Dendritic cell treated with granulocyte-macrophage colony-stimulating factor and Interleukin-4, amounts not matched to agents 40 ng/mL and 50 ng/mL, for 4 days (primary cell): ENCODE data around the gene PCNA.

Experiments
- H3K27ac Mint-ChIP-seq: one replicate; pipeline ENCODE4 v1.8.0; 2022; ENCODE audit warnings: mild to moderate bottlenecking, mixed read lengths
- H3K27me3 Mint-ChIP-seq: one replicate; pipeline ENCODE4 v1.8.0; 2022; ENCODE audit warnings: mild to moderate bottlenecking, mixed read lengths
- H3K36me3 Mint-ChIP-seq: one replicate; pipeline ENCODE4 v1.8.0; 2022; ENCODE audit warnings: low read depth, mixed read lengths
- H3K4me1 Mint-ChIP-seq: one replicate; pipeline ENCODE4 v1.8.0; 2022; ENCODE audit warnings: low read depth, mixed read lengths
- H3K4me3 Mint-ChIP-seq: one replicate; pipeline ENCODE4 v1.8.0; 2022; ENCODE audit warnings: mild to moderate bottlenecking, moderate library complexity, mixed read lengths
- H3K9me3 Mint-ChIP-seq: one replicate; pipeline ENCODE4 v1.8.0; 2022; ENCODE audit warnings: mixed read lengths
- intact Hi-C: fragments of 100-400 bp; cut with micrococcal nuclease; formaldehyde crosslinking; loops from one replicate; pipeline ENCODE4 v1.15.0; 2022

Gene PCNA

DNA sequence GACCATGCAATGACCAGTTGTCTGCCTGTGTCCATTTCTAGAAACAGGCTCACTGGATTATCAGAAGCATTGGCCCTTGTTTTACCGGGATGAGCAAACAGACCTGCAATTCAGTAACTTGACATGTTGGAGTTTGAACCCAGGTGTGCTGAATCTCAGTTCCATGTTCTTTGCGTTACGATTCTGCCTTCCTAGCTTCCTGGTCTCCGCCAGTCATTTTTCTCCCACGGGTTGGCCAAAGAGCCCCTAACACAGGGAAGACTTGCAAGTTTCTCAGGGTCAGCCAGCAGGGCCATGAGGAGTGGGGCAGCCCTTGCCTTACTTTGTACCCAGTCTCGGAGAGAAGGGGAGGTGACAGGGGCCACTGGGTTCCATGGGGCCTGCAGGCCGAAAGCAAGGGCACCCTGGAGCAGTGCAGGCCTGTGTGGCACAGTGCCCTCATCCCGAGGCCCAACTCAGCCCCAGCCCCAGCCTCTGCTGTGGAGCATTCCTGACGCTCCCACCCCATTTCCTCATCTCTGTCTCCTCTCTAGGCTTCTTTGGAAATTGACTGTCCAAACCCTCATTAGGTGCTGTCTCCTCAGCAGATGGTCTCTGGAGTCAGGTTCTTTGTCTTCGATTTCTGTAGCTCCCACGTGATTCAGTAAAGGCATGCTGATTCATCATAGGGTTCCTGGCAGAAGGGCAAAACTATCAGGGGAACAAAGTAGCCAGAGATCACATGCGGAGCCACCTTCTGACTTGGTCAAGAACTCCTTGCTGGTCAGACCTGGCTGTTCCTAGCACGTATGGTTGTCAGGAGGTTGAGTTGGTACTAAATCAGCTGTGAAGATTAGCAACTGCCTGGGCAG lies 30.7 kb upstream of the PCNA start:
- H3K36me3 Mint-ChIP-seq = peaks cover 34% of the 10 kb centered on the region

DNA sequence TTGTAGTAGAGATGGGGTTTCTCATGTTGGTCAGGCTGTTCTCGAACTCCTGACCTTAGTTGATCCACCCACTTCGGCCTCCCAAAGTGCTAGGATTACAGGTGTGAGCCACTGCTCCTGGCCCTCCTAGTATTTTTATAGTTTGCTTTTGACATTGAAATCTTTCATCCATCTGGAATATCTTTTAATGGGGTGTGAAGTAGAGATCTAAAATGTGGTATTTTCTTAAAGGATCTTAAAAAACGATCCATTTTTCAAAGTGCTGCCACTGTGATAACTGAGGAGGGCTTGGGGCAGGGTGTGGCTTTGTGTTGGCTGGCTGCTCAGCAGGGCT lies 30.1 kb upstream of the PCNA start:
- intact Hi-C loops = no loop called here
- Mint-ChIP-seq H3K36me3 (peaks cover 37% of the 10 kb centered on the region), H3K27me3 (no peaks in the 10 kb centered on the region), H3K4me3 (no peak overlapping the region), H3K9me3 (no peaks in the 10 kb centered on the region), H3K27ac (peak overlapping the region; percentile 41), H3K4me1 (peaks cover 80% of the 10 kb centered on the region)

More for the DNA sequence above, 30.7 kb upstream of the PCNA start:
- Mint-ChIP-seq H3K4me1 (peaks cover 79% of the 10 kb centered on the region), H3K4me3 (no peak overlapping the region), H3K27me3 (no peaks in the 10 kb centered on the region), H3K9me3 (no peaks in the 10 kb centered on the region), H3K27ac (peak overlapping the region; percentile 41)
- intact Hi-C loops = no loop called here

DNA sequence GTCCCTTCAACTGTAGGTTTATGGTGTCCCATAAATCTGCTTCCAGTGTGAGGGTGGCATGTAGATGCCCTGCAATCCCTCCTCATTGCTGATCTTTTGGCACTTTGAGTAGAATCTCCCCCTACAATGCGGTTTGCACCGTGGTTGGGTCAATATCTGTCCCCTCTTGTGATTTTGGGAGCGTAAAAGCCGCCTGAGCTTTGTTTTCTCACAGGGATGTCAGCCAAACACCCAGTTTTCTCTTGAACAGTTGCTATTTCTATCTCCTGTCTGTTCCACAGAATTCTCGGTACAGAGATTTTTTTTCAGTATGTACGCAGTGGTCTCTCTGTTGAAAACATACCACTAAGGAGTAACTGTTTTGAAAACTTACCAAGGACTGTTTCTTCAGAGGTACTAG lies 28.8 kb upstream of the PCNA start:
- Mint-ChIP-seq H3K9me3 (no peaks in the 10 kb centered on the region), H3K4me3 (no peak overlapping the region), H3K4me1 (peaks cover 84% of the 10 kb centered on the region), H3K27me3 (no peaks in the 10 kb centered on the region), H3K27ac (peak overlapping the region; percentile 82), H3K36me3 (peaks cover 25% of the 10 kb centered on the region)
- intact Hi-C loops = no loop called here

DNA sequence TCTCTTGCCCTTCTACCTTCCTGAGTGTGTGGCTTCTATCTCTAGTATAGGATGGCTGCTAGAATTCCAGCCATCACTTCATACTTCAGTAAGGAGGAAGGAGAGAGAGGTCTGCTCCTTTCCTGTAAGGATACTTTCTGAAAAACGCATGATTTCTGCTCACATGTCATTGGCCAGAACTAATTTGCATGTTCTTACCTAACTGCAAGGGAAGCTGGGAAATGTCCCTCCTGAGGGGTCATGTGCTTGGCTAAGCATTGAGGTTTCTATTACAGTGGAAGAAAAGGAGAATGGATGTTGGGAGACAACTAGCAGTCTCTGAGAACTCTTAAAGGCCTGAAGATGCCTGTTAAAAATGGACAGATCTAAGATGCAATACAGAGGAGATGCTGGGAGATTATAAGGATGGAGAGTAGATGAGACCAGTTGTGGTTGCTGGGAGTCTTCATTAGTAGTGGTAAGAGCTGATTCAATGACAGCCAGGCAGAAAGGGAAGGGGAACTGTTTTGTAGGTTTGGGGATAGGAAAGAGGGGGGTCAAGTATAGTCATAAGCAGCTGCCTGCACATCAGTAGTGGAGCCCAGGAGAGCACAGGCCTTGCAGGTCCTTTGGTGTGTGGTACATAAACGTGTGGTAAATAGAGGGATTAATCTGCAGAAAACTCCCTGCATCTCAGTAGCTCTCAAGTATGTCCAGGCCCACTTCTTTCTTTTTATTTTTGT lies 27.3 kb upstream of the PCNA start:
- Mint-ChIP-seq H3K4me1 (peaks cover 78% of the 10 kb centered on the region), H3K27ac (peak overlapping the region; percentile 82), H3K9me3 (no peaks in the 10 kb centered on the region), H3K4me3 (no peak overlapping the region), H3K27me3 (no peaks in the 10 kb centered on the region), H3K36me3 (peaks cover 22% of the 10 kb centered on the region)
- intact Hi-C loops = no loop called here

DNA sequence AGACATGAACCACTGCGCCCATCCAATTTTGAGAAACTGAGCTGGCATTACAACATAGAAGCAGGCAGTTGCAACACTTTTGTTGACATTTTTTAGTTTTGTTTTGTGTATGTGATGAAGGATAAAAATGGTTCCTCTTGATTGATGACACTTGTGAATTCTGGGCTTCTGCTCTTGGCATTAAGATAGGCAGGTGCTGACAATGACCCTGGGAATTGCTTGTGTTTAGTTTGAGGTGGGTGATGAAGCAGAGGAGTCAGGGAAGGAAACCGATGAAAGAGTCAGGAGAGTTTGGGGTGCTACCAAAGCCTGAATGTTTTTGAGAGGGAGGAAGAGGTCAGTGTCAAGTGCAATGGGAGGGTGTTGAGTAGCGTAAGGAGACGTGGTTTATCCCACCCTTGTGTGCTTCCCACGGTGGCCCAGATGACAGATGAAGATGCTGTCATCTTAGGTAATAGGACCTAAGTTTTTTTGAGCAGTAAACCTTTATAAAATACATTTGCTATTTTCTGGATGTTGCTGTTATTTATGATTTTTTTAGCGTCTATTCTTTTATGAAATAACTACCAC lies 26.4 kb upstream of the PCNA start:
- Mint-ChIP-seq H3K9me3 (no peaks in the 10 kb centered on the region), H3K27ac (peak overlapping the region; percentile 95), H3K36me3 (peaks cover 27% of the 10 kb centered on the region), H3K27me3 (no peaks in the 10 kb centered on the region), H3K4me3 (no peak overlapping the region), H3K4me1 (peaks cover 85% of the 10 kb centered on the region)
- intact Hi-C loops = no loop called here

DNA sequence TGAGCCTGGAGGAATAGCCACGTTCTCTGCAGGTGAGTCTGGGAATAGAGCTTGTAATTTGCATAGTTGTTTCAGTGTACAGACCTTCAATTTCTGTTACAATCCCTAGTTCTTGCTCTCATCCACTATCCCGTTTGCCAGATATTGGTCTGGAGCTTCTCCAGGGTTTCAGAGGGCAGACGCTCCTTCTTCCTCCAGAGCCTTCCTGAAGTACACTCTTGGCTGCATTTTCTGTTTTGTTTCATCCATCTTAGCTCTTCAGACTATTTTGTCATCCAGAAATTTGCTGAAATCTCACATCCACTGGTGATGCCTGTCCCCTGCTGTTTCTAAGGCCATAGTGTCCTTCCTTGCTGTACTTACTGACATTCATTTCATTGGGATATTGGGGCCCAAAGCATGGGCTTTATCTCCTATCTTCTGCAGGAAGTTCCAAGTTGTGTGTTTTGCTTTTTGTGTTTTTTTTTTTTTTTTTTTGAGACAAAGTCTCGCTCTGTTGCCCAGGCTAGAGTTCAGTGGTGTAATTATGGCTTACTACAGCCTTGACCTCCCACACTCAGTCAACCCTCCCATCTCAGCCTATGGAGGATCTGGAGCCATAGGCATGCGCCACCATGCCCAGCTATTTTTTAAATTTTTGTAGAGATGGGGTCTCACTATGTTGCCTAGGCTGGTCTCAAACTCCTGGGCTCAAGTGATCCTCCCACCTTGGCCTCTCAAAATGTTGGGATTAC lies 25.8 kb upstream of the PCNA start:
- Mint-ChIP-seq H3K27me3 (no peaks in the 10 kb centered on the region), H3K36me3 (peaks cover 27% of the 10 kb centered on the region), H3K4me3 (no peak overlapping the region), H3K27ac (peak overlapping the region; percentile 95), H3K9me3 (no peaks in the 10 kb centered on the region), H3K4me1 (peaks cover 86% of the 10 kb centered on the region)
- intact Hi-C loops = no loop called here

DNA sequence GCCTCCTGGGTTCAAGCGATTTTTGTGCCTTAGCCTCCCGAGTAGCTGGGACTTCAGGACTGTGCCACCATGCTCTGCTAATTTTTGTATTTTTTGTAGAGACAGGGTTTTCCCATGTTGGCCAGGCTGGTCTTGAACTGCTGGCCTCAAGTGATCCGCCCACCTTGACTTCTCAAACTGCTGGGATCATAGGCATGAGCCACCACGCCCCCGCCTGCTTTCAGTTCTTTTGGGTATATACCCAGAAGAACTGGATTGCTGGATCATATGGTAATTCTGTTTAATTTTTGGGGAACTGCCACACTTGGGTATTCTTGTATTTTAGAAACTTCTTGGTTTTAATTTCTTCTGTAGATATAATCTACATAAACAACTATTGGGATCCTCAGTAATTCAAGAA lies 24.1 kb upstream of the PCNA start:
- Mint-ChIP-seq H3K36me3 (peaks cover 21% of the 10 kb centered on the region), H3K4me3 (peak overlapping the region; percentile 50), H3K27ac (peak overlapping the region; percentile 95), H3K27me3 (no peaks in the 10 kb centered on the region), H3K9me3 (no peaks in the 10 kb centered on the region), H3K4me1 (peaks cover 71% of the 10 kb centered on the region)
- intact Hi-C loops = loop anchor here (5.0 kb wide), 1 partner anchor 33 kb away; no protein-coding TSS in a partner anchor

DNA sequence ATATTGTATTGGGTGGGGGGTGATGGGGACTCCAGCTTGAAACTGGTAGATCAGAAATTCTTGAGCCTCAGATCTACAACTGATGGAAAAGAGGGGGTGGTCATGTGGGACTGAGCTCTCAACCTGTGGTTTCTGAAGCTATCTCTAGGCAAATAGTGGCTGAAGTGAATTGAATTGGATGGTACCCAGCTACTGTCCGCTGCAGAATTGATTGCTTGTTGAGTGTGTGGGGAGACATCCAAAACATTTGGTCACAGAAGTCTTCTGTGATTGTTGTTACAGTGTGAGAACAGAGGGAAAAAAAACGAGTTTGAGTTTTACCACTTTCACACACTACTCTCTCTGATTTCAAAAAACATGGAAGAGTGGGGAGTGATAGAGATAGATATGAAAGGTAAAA lies 21.9 kb upstream of the PCNA start:
- peaks cover 59% of the 10 kb centered on the region for H3K4me1 Mint-ChIP-seq
- H3K36me3 Mint-ChIP-seq = peaks cover 18% of the 10 kb centered on the region
- H3K27ac Mint-ChIP-seq = peak overlapping the region; percentile 95
- intact Hi-C loops = loop anchor here (5.0 kb wide), 1 partner anchor 36 kb away; no protein-coding TSS in a partner anchor
- H3K4me3 Mint-ChIP-seq = no peak overlapping the region
- H3K9me3 Mint-ChIP-seq = no peaks in the 10 kb centered on the region
- H3K27me3 Mint-ChIP-seq = no peaks in the 10 kb centered on the region

DNA sequence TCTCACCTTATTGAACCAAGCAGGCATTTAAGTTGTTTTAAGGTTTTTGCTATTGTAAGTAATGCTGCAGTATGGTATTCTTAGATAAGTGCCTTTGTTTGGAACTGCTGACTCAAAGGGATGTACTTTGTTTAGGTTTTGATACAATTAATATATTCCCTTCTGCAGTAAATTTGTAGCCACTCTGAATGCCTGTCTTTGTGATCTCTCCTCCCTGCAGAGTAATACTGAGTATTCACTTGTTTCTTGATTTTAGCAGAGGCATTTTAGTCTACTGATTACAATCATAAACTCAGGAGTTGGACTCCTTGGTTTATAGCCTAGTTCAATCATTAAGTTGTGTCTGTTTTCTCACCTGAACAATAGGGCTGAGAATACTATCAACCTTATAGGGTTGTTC lies 20.4 kb upstream of the PCNA start:
- Mint-ChIP-seq H3K9me3 (no peaks in the 10 kb centered on the region), H3K27me3 (no peaks in the 10 kb centered on the region), H3K4me1 (peaks cover 57% of the 10 kb centered on the region)

DNA sequence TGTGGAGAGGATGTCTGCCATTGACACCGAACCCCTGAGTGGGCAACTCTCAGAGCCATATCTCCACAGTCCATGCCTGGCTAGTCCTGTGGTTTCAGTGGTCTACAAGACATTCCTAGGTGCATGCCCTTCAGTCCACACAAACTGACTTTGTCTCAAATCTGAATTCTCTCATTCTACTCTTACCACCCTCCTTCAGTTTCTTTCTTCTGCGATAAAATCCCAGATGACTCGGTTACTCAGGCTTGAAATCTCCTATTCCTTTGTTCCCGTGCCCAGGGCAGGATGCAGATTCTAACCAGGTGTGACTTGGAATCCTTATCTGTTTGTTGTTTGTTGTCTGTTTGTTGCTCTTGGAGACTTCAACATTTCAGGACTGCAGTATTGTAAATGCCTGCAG lies 16.3 kb upstream of the PCNA start:
- no peaks in the 10 kb centered on the region for H3K9me3 Mint-ChIP-seq
- intact Hi-C loops = no loop called here
- H3K27ac Mint-ChIP-seq = no peak overlapping the region
- H3K4me3 Mint-ChIP-seq = no peak overlapping the region
- no peaks in the 10 kb centered on the region for H3K27me3 Mint-ChIP-seq
- peaks cover 29% of the 10 kb centered on the region for H3K4me1 Mint-ChIP-seq
- peaks cover 22% of the 10 kb centered on the region for H3K36me3 Mint-ChIP-seq

More for the DNA sequence above, 20.4 kb upstream of the PCNA start:
- H3K4me3 Mint-ChIP-seq = no peak overlapping the region
- intact Hi-C loops = loop anchor here (5.0 kb wide), 1 partner anchor 37 kb away; no protein-coding TSS in a partner anchor
- no peak overlapping the region for H3K27ac Mint-ChIP-seq
- peaks cover 20% of the 10 kb centered on the region for H3K36me3 Mint-ChIP-seq

DNA sequence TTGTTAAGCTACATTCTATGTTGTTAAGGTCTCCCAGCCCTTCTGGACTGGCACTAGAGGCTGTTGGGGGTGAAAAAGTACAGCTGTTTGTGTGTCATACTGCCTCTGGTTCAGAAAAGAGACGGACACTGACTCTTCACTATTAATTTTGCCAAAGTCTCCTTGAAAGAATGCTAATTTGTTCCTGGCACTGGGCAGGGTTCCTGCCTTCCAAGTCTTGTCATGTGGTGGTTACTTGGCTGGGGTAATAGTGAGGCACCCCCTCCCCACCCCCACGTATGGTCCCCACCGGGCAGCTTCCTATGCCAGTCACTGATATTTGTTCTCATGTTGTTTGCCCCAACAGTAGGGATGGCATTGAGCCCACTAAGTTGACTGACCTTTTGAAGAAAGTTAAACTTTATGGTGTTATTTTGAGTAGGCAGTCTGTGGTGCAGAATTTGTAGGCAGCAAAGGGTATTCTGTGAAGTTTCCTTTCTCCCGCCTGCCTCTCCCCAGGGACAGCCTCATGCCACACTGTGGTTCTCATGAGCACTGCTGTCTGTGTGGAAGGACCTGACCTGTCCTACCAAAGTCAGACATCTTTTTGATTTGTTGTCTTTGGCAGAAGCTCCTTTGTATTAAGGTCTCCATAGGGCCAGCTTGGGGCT lies 15.7 kb upstream of the PCNA start:
- Mint-ChIP-seq H3K4me3 (no peak overlapping the region), H3K27ac (no peak overlapping the region), H3K27me3 (no peaks in the 10 kb centered on the region), H3K36me3 (peaks cover 26% of the 10 kb centered on the region), H3K4me1 (peaks cover 28% of the 10 kb centered on the region), H3K9me3 (no peaks in the 10 kb centered on the region)
- intact Hi-C loops = no loop called here

DNA sequence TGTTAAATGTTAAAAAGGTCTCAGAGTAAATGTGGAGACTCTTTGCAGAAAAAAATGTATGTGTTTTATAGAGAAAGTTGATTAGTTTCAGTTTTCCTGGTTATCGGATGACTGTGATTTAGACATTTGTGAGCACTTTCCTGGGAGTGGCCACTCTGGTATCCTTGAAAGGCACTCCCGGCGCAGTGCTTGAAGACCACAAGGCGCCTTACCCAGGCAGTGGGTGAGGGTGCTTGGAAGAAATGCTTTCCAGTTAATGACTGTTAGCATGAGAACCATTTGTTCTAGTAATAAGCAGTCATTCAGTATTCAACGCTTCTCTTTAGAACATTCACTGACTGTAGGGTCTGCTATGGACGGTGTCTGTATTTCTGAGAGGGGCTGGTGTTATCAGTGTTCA lies 14.2 kb upstream of the PCNA start:
- no peak overlapping the region for H3K27ac Mint-ChIP-seq
- H3K36me3 Mint-ChIP-seq = peaks cover 38% of the 10 kb centered on the region
- H3K4me1 Mint-ChIP-seq = peaks cover 30% of the 10 kb centered on the region
- H3K27me3 Mint-ChIP-seq = no peaks in the 10 kb centered on the region
- H3K9me3 Mint-ChIP-seq = no peaks in the 10 kb centered on the region
- intact Hi-C loops = no loop called here
- no peak overlapping the region for H3K4me3 Mint-ChIP-seq

DNA sequence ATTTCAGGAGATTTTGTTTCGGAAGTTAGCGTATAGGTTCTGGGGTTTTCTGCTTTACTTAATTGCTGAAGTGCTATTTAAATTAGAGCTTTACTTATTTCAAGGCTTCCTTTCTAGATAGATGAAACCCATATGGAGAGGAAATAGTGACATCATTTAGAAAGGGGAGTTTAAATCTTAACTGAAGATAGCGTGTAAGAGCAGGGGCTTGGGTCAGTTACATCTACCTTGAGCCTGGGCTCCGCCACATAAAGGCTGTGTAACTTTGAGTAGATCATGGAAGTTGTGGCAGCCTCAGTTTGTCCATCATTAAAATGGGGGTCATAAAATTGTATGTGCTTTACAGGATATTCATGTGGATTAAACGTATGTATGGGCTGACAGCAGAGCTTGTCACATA lies 11.7 kb upstream of the PCNA start:
- Mint-ChIP-seq H3K4me3 (no peak overlapping the region), H3K27ac (no peak overlapping the region), H3K4me1 (peaks cover 39% of the 10 kb centered on the region), H3K27me3 (no peaks in the 10 kb centered on the region), H3K9me3 (no peaks in the 10 kb centered on the region), H3K36me3 (peaks cover 53% of the 10 kb centered on the region)
- intact Hi-C loops = no loop called here
